ENCODE measurements around the gene MACROD2.

DNA sequence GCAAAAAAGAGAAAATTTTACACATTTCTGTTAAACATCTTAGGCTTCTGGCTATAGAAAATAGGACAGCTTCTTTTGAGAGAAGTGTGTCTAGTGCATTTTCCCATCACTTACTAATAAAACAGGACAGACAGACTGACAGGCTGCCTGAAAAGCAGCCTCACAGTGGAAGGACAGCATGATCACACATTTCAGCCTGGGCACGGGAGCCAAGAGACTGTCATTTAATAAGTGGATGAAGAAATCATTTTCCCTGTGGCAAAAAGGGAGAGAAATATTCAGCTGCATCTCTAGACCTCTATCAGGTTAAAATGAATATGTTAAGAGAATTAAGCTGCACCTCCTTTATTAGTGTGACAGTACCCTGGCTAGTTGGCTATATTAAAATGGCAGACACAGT is 1617.5 kb downstream of the MACROD2 start:
- TF ChIP-seq ZFX (IDR thresholded peaks at IDR 0.05; ENCODE audit: borderline replicate concordance): no peak
- TF ChIP-seq, protein P1, sequence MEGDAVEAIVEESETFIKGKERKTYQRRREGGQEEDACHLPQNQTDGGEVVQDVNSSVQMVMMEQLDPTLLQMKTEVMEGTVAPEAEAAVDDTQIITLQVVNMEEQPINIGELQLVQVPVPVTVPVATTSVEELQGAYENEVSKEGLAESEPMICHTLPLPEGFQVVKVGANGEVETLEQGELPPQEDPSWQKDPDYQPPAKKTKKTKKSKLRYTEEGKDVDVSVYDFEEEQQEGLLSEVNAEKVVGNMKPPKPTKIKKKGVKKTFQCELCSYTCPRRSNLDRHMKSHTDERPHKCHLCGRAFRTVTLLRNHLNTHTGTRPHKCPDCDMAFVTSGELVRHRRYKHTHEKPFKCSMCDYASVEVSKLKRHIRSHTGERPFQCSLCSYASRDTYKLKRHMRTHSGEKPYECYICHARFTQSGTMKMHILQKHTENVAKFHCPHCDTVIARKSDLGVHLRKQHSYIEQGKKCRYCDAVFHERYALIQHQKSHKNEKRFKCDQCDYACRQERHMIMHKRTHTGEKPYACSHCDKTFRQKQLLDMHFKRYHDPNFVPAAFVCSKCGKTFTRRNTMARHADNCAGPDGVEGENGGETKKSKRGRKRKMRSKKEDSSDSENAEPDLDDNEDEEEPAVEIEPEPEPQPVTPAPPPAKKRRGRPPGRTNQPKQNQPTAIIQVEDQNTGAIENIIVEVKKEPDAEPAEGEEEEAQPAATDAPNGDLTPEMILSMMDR (IDR thresholded peaks at IDR 0.05): no peak
